Loucy (cell line): ENCODE data around the gene GNAL.

Source experiments
- H2AFZ ChIP-seq: fragments of 200-600 bp; sonication (generic); 2 replicates; pipeline ENCODE4 v1.6.0; 2016; ENCODE audit warnings: antibody characterized with exemption, mild to moderate bottlenecking, low read length, moderate library complexity
- H3F3A ChIP-seq: fragments of 200-600 bp; 2 replicates; pipeline ENCODE4 v1.6.0; 2016; ENCODE audit warnings: antibody characterized with exemption, low read depth, mild to moderate bottlenecking
- H3K27me3 ChIP-seq: fragments of 200-600 bp; sonication (generic); 2 replicates; pipeline ENCODE4 v1.6.1; 2014; ENCODE audit warnings: low read length, mild to moderate bottlenecking; ENCODE audit not compliant: insufficient read depth, poor library complexity, severe bottlenecking
- H3K36me3 ChIP-seq: fragments of 200-600 bp; sonication (generic); 2 replicates; pipeline ENCODE4 v1.6.1; 2016; ENCODE audit warnings: low read length; ENCODE audit not compliant: insufficient read depth
- H3K4me1 ChIP-seq: fragments of 200-600 bp; sonication (generic); 2 replicates; pipeline ENCODE4 v1.5.1; 2014; ENCODE audit warnings: low read length, mild to moderate bottlenecking; ENCODE audit not compliant: insufficient read depth, poor library complexity, severe bottlenecking
- H3K4me2 ChIP-seq: fragments of 200-600 bp; sonication (generic); 2 replicates; pipeline ENCODE4 v1.6.0; 2014; ENCODE audit warnings: antibody characterized with exemption, low read length, low read depth, mild to moderate bottlenecking; ENCODE audit not compliant: poor library complexity, severe bottlenecking
- H3K4me3 ChIP-seq: fragments of 200-600 bp; sonication (generic); 2 replicates; pipeline ENCODE4 v1.5.1; 2014; ENCODE audit warnings: low read length, mild to moderate bottlenecking, mixed read lengths; ENCODE audit not compliant: poor library complexity, severe bottlenecking
- H3K79me2 ChIP-seq: fragments of 200-600 bp; sonication (generic); 2 replicates; pipeline ENCODE4 v1.6.1; 2014; ENCODE audit warnings: low read length; ENCODE audit not compliant: insufficient read depth
- H3K9ac ChIP-seq: fragments of 200-600 bp; sonication (generic); 2 replicates; pipeline ENCODE4 v1.6.0; 2014; ENCODE audit warnings: mild to moderate bottlenecking, low read depth, low read length, moderate library complexity; ENCODE audit not compliant: poor library complexity, severe bottlenecking
- H3K9me2 ChIP-seq: fragments of 200-600 bp; sonication (generic); replicated peaks from 2 replicates; pipeline ENCODE4 v1.6.1; 2016; ENCODE audit warnings: low read depth, low read length, mixed read lengths
- H3K9me3 ChIP-seq: fragments of 200-600 bp; sonication (generic); 2 replicates; pipeline ENCODE4 v1.6.1; 2014; ENCODE audit warnings: mild to moderate bottlenecking, antibody characterized with exemption, low read length, low read depth; ENCODE audit not compliant: insufficient read depth
- H4K20me1 ChIP-seq: fragments of 200-600 bp; sonication (generic); 2 replicates; pipeline ENCODE4 v1.6.0; 2014; ENCODE audit warnings: antibody characterized with exemption, low read length, mild to moderate bottlenecking; ENCODE audit not compliant: insufficient read depth, poor library complexity, severe bottlenecking
- EZH2phosphoT487 ChIP-seq: fragments of 200-600 bp; IDR thresholded peaks from 2 replicates; pipeline ENCODE4 v1.6.1; 2018; ENCODE audit warnings: antibody characterized with exemption, mild to moderate bottlenecking, moderate library complexity, borderline replicate concordance
- TF ChIP-seq, protein P1 (sequence below): fragments of 200-600 bp; sonication (generic); conservative IDR thresholded peaks from 2 replicates; pipeline ENCODE4 v1.5.1; 2014; ENCODE audit warnings: mild to moderate bottlenecking, antibody characterized with exemption, low read length

The GNAL gene

DNA sequence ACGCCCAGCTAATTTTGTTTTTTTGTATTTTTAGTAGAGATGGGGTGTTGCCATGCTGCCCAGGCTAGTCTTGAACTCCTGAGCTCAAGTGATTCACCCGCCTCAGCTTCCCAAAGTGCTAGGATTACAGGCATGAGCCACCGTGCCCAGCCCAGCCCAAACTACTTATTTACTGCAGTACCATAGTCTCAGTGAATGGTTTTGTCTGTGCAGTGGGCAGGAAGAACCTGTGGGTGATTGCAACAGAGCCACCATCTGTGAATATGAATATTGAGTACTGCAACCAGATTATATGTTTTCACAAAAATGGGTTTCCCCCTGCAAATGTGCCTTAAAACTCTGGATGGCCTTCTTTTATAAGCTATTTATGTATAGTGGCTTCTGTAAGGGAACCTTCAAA is 210.0 kb downstream of the GNAL start:
- Histone ChIP-seq H3K4me2 (no peak overlapping the region), H3K4me3 (no peak overlapping the region), H3F3A (no peaks in the 10 kb centered on the region), H3K9me3 (no peaks in the 10 kb centered on the region), H3K9ac (no peak overlapping the region), H3K36me3 (no peaks in the 10 kb centered on the region), H3K79me2 (no peaks in the 10 kb centered on the region), H3K4me1 (peaks cover 14% of the 10 kb centered on the region), H3K9me2 (no peaks in the 10 kb centered on the region), H4K20me1 (no peaks in the 10 kb centered on the region), H3K27me3 (no peaks in the 10 kb centered on the region), H2AFZ (no peak overlapping the region)
- TF ChIP-seq, protein P1, sequence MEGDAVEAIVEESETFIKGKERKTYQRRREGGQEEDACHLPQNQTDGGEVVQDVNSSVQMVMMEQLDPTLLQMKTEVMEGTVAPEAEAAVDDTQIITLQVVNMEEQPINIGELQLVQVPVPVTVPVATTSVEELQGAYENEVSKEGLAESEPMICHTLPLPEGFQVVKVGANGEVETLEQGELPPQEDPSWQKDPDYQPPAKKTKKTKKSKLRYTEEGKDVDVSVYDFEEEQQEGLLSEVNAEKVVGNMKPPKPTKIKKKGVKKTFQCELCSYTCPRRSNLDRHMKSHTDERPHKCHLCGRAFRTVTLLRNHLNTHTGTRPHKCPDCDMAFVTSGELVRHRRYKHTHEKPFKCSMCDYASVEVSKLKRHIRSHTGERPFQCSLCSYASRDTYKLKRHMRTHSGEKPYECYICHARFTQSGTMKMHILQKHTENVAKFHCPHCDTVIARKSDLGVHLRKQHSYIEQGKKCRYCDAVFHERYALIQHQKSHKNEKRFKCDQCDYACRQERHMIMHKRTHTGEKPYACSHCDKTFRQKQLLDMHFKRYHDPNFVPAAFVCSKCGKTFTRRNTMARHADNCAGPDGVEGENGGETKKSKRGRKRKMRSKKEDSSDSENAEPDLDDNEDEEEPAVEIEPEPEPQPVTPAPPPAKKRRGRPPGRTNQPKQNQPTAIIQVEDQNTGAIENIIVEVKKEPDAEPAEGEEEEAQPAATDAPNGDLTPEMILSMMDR, result no peak
- no peak for TF ChIP-seq EZH2phosphoT487

DNA sequence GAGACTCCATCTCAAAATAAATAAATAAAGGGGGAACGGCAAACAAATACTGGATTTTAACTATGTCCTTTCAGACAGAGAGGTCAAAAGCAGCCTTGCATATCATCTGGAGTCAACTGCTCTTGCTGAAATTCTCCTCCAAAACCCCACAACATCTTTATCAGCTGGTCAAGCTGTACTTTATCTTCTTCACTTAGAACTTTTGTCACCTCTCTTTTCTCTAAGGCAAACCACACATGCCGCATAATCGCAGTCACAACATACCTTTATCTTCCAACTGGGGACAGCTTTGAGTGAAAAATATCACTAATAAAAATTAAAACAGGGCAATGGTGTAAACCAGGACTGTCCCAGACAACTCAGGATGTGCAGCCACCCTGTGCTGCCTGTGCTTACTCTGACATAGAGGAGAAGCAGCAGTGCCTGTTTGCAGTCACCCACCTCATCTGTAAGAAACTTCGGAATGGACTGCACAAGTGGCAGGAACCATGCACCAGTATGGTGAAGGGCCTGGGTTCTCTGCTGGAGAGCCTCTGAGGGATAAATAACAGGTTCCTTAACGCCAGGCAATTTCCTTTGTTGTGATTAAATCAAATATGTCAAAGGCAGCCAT is 212.9 kb downstream of the GNAL start:
- Histone ChIP-seq H2AFZ (no peak overlapping the region), H3K9me3 (no peaks in the 10 kb centered on the region), H3K36me3 (no peaks in the 10 kb centered on the region), H3K4me1 (peaks cover 22% of the 10 kb centered on the region), H3K27me3 (no peaks in the 10 kb centered on the region), H3K4me3 (no peak overlapping the region), H3K9ac (no peak overlapping the region), H3K4me2 (no peak overlapping the region), H3K9me2 (no peaks in the 10 kb centered on the region), H4K20me1 (no peaks in the 10 kb centered on the region), H3K79me2 (peaks cover 2% of the 10 kb centered on the region), H3F3A (no peaks in the 10 kb centered on the region)
- no peak for TF ChIP-seq EZH2phosphoT487
- TF ChIP-seq, protein P1, result no peak

DNA sequence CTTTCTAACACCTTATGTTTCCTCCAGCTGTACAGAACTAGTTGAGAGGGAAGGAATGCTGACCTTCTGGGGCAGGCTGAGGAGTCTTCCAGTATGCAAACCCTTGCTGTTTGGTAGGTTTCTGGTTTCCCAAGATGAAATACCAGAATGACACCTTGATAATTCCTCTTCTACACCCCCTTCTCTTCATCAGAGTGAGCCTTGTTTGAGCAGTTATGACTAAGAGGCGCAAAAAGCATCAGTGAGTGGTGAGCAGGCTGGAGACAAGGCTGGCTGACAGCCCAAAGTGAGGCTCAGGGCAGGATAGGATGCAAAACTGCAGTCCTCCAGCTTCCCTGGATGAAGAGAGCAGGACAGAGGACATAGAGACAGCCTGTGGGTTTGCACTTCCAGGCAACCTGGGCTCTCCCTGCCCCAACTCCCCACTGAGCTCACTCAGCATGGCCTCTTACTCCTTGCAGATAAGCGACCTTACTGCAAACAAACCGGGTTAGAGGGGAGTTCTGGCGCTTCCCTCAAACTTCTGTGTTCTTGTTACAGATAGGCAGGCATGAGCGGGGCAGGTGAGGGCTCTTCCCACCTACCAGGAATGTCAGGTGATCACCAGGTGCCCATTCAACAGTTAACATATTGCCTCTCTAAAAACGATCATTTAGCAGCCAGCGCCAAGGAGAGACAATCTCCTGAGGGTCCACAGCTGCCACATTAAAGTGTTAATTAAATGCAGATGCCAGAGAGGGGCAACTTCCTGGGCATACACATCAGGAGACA is 213.6 kb downstream of the GNAL start:
- H3K9me2 ChIP-seq, result no peaks in the 10 kb centered on the region
- no peaks in the 10 kb centered on the region for H4K20me1 ChIP-seq
- no peaks in the 10 kb centered on the region for H3K36me3 ChIP-seq
- H2AFZ ChIP-seq, result no peak overlapping the region
- H3K4me2 ChIP-seq, result peak overlapping the region; percentile 44
- H3K9ac ChIP-seq, result no peak overlapping the region
- H3K27me3 ChIP-seq, result no peaks in the 10 kb centered on the region
- H3K9me3 ChIP-seq, result no peaks in the 10 kb centered on the region
- H3K4me3 ChIP-seq, result peak overlapping the region; percentile 26
- no peaks in the 10 kb centered on the region for H3F3A ChIP-seq
- H3K79me2 ChIP-seq, result peaks cover 10% of the 10 kb centered on the region
- TF ChIP-seq EZH2phosphoT487, result no peak
- TF ChIP-seq, protein P1, result no peak
- H3K4me1 ChIP-seq, result peaks cover 29% of the 10 kb centered on the region
